ENCODE results near the gene CDC5L. TPM values are rescaled to one million over a fixed set of nuclear protein-coding genes. Genes with fewer than 3 reads are reported as not detected.

Gene CDC5L
- total RNA-seq, 1 experiment from 2014 or later: 24.6 TPM

GRCh38 chr6:44452725-44453124 is 65.2 kb downstream of the CDC5L start:
- Histone ChIP-seq H3K9ac (ENCODE audit: low read length) (no peak overlapping the region), H3K4me3 (replicated peaks in 1 of 2; ENCODE audit: low read depth in 1 of 2, low read length in 2 of 2) (no peak overlapping the region), H4K20me1 (ENCODE audit: insufficient read depth) (no peaks in the 10 kb centered on the region), H3K36me3 (ENCODE audit: control insufficient read depth in 1 of 2, insufficient read depth in 2 of 2, low read length in 2 of 2) (peaks cover 0 to 5% of the 10 kb centered on the region in 2 experiments; a peak in 2 of 4 replicates), H3K4me1 (ENCODE audit: control insufficient read depth in 1 of 2, insufficient read depth in 2 of 2, low read length in 2 of 2) (peaks cover 13 to 25% of the 10 kb centered on the region in 2 experiments; a peak in 3 of 4 replicates), H3K79me2 (ENCODE audit: insufficient read depth, low read length) (no peaks in the 10 kb centered on the region), H3K27ac (ENCODE audit: low read depth, low read length) (no peak overlapping the region), H3K9me2 (ENCODE audit: insufficient read depth) (no peaks in the 10 kb centered on the region), H3K9me3 (ENCODE audit: control insufficient read depth in 1 of 2, insufficient read depth in 1 of 2, low read depth in 1 of 2, low read length in 2 of 2) (no peaks in the 10 kb centered on the region), H3K4me2 (ENCODE audit: low read length) (no peak overlapping the region), H2AFZ (ENCODE audit: low read depth, low read length, poor library complexity, severe bottlenecking) (no peak overlapping the region), H3K27me3 (ENCODE audit: insufficient read depth, low read length) (no peaks in the 10 kb centered on the region)
- ATAC-seq (no peak; the same call in 1 of the 2 replicates), DNase-seq (ENCODE audit: low read depth, low spot score) (no peak)
- ChIA-PET CTCF (interaction anchor here (0.9 to 1.4 kb wide), 3 partner anchors 17 to 20 kb away, joined by 3 to 7 read pairs (median 3); no protein-coding TSS in a partner anchor), POLR2A (no interaction called here), RAD21 (ENCODE audit: low non-redundant PET in 1 of 2, low total read pairs in 2 of 2, uncharacterized antibody in 2 of 2, unreplicated experiment in 2 of 2) (no interaction called here)
- intact Hi-C loops (cut with micrococcal nuclease): no loop called here
- no TSS peak for BruUV-seq (replicated peaks)
- TF ChIP-seq RAD21 (IDR thresholded peaks at IDR 0.05; ENCODE audit: low read depth): no peak
- TF ChIP-seq REST (IDR thresholded peaks at IDR 0.05; ENCODE audit: low read depth): no peak
- TF ChIP-seq SIN3A (IDR thresholded peaks at IDR 0.05; ENCODE audit: low read depth): no peak
- no peak for TF ChIP-seq SP1 (IDR thresholded peaks at IDR 0.05; ENCODE audit: low read depth)
- TF ChIP-seq ZBTB33 (IDR thresholded peaks at IDR 0.05; ENCODE audit: extremely low read depth, insufficient replicate concordance, low read length): no peak
- no peak for TF ChIP-seq JUND (IDR thresholded peaks at IDR 0.05)
- TF ChIP-seq ZNF274 (IDR thresholded peaks at IDR 0.05; ENCODE audit: low read depth, low read length): no peak
- TF ChIP-seq CBX3 (IDR thresholded peaks at IDR 0.05; ENCODE audit: low read depth): no peak
- no peak for TF ChIP-seq POLR2A (IDR thresholded peaks at IDR 0.05; ENCODE audit: borderline replicate concordance, extremely low read depth, insufficient read depth, insufficient read length)
- TF ChIP-seq SRF (IDR thresholded peaks at IDR 0.05; ENCODE audit: low read depth): no peak
- TF ChIP-seq ATF3 (IDR thresholded peaks at IDR 0.05): no peak
- TF ChIP-seq ELF1 (IDR thresholded peaks at IDR 0.05; ENCODE audit: borderline replicate concordance, low read depth): no peak
- TF ChIP-seq EZH2 (IDR thresholded peaks at IDR 0.05): no peak
- no peak for TF ChIP-seq POLR2AphosphoS5 (IDR thresholded peaks at IDR 0.05; ENCODE audit: low read depth, low read length)
